HepG2 (cell line): ENCODE measurements around the gene MKRN2OS. TPM values are rescaled to one million over a fixed set of nuclear protein-coding genes. Genes with fewer than 3 reads are reported as not detected.

Experiments
- ARNT ChIP-seq: fragments of 450-650 bp; IDR thresholded peaks from 2 replicates; pipeline ENCODE4 v1.6.1; 2017
- BATF2 ChIP-seq: sonication (generic); formaldehyde crosslinking; IDR thresholded peaks from 2 replicates; pipeline ENCODE4 v1.8.0; 2022; ENCODE audit warnings: mild to moderate bottlenecking, missing genetic modification reagents, moderate library complexity
- FOXP1 ChIP-seq, 2 experiments: fragments of 450-650 bp in 1 of 2; IDR thresholded peaks; 2 replicates each; pipeline ENCODE4 v1.6.1; 2017 to 2018; ENCODE audit warnings: antibody characterized with exemption in 1 of 2
- HMG20B ChIP-seq: conservative IDR thresholded peaks from 2 replicates; pipeline ENCODE4 v1.6.1; 2016; ENCODE audit warnings: missing genetic modification reagents, missing compliant biosample characterization
- KLF11 ChIP-seq: IDR thresholded peaks from 2 replicates; pipeline ENCODE4 v1.6.1; 2016; ENCODE audit warnings: missing compliant biosample characterization
- MTF1 ChIP-seq: sonication (generic); formaldehyde crosslinking; IDR thresholded peaks from 2 replicates; pipeline ENCODE4 v1.5.0; 2020; ENCODE audit warnings: missing genetic modification reagents
- TCF7 ChIP-seq: sonication (generic); IDR thresholded peaks from 2 replicates; pipeline ENCODE4 v1.6.1; 2016; ENCODE audit warnings: antibody characterized with exemption, low read depth
- TFDP2 ChIP-seq: sonication (generic); formaldehyde crosslinking; IDR thresholded peaks from 2 replicates; pipeline ENCODE4 v1.4.0; 2020; ENCODE audit warnings: missing genetic modification reagents
- TMF1 ChIP-seq: sonication (generic); formaldehyde crosslinking; IDR thresholded peaks from 2 replicates; pipeline ENCODE4 v1.8.1; 2022; ENCODE audit warnings: low read depth, missing genetic modification reagents
- ZBTB3 ChIP-seq: sonication (generic); formaldehyde crosslinking; IDR thresholded peaks from 2 replicates; pipeline ENCODE4 v1.4.0; 2020; ENCODE audit warnings: low read depth, mild to moderate bottlenecking, moderate library complexity, missing genetic modification reagents, borderline replicate concordance
- ZKSCAN5 ChIP-seq: sonication (generic); formaldehyde crosslinking; IDR thresholded peaks from 2 replicates; pipeline ENCODE4 v1.5.1; 2020; ENCODE audit warnings: mild to moderate bottlenecking, missing genetic modification reagents
- ZNF101 ChIP-seq: sonication (generic); formaldehyde crosslinking; IDR thresholded peaks from 2 replicates; pipeline ENCODE4 v1.4.0; 2020; ENCODE audit warnings: mild to moderate bottlenecking, low read depth, missing genetic modification reagents, borderline replicate concordance
- ZNF256 ChIP-seq: sonication (generic); formaldehyde crosslinking; conservative IDR thresholded peaks from 2 replicates; pipeline ENCODE4 v1.4.0; 2020; ENCODE audit warnings: missing genetic modification reagents
- ZNF275 ChIP-seq: sonication (generic); formaldehyde crosslinking; IDR thresholded peaks from 2 replicates; pipeline ENCODE4 v1.8.0; 2022; ENCODE audit warnings: missing genetic modification reagents, mild to moderate bottlenecking, inconsistent platforms, borderline replicate concordance
- ZNF460 ChIP-seq: sonication (generic); formaldehyde crosslinking; IDR thresholded peaks from 2 replicates; pipeline ENCODE4 v1.5.1; 2020; ENCODE audit warnings: missing genetic modification reagents, mild to moderate bottlenecking, borderline replicate concordance
- ZNF552 ChIP-seq: sonication (generic); formaldehyde crosslinking; IDR thresholded peaks from 2 replicates; pipeline ENCODE4 v1.9.0; 2022; ENCODE audit warnings: missing genetic modification reagents, mild to moderate bottlenecking, borderline replicate concordance
- polyA plus RNA-seq, 8 experiments: library from polyadenylated mRNA; depleted of rRNA in 3 of 8; stranded (reverse) in 7 of 8; unstranded in 1 of 8; fragments of >200 nt; fragmentation: Illumina TruSeq in 4 of 8; extraction: Trizol in 4 of 8; gene quantifications; 2 replicates each; pipeline versions ENCODE4 v1.2.1 to v1.2.3, GENCODE V29; 2011 to 2016; ENCODE audit warnings: low read depth in 4 of 8, missing spikeins in 1 of 8, mixed read lengths in 1 of 8; ENCODE audit not compliant: insufficient read depth in 1 of 8
- total RNA-seq, 5 experiments: library from RNA; depleted of rRNA; stranded (reverse); fragments of >200 nt; fragmentation: Illumina TruSeq; extraction: Trizol; gene quantifications; 2 replicates each; pipeline ENCODE4 v1.2.3, GENCODE V29; 2016; ENCODE audit warnings: low read depth in 1 of 5
- TF ChIP-seq, protein P1 (sequence below): sonication (generic); formaldehyde crosslinking; IDR thresholded peaks from 2 replicates; pipeline ENCODE4 v1.4.0; 2020; ENCODE audit warnings: missing genetic modification reagents, borderline replicate concordance

Gene MKRN2OS
- total and polyA plus RNA-seq, 2 of the 13 experiments (the other 11 are each of a cell fraction or from before 2014, with no cell fraction given), result not detected

- TF ChIP-seq, protein P1, sequence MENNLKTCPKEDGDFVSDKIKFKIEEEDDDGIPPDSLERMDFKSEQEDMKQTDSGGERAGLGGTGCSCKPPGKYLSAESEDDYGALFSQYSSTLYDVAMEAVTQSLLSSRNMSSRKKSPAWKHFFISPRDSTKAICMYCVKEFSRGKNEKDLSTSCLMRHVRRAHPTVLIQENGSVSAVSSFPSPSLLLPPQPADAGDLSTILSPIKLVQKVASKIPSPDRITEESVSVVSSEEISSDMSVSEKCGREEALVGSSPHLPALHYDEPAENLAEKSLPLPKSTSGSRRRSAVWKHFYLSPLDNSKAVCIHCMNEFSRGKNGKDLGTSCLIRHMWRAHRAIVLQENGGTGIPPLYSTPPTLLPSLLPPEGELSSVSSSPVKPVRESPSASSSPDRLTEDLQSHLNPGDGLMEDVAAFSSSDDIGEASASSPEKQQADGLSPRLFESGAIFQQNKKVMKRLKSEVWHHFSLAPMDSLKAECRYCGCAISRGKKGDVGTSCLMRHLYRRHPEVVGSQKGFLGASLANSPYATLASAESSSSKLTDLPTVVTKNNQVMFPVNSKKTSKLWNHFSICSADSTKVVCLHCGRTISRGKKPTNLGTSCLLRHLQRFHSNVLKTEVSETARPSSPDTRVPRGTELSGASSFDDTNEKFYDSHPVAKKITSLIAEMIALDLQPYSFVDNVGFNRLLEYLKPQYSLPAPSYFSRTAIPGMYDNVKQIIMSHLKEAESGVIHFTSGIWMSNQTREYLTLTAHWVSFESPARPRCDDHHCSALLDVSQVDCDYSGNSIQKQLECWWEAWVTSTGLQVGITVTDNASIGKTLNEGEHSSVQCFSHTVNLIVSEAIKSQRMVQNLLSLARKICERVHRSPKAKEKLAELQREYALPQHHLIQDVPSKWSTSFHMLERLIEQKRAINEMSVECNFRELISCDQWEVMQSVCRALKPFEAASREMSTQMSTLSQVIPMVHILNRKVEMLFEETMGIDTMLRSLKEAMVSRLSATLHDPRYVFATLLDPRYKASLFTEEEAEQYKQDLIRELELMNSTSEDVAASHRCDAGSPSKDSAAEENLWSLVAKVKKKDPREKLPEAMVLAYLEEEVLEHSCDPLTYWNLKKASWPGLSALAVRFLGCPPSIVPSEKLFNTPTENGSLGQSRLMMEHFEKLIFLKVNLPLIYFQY, result peak; percentile 43; the same call in 1 of the 2 replicates
- TF ChIP-seq TFDP2 (CRISPR knock-in tag), result peak; percentile 70
- no peak for TF ChIP-seq KLF11 (CRISPR knock-in tag)
- no peak; the same call in 1 of the 2 replicates for TF ChIP-seq ZNF460 (CRISPR knock-in tag)
- TF ChIP-seq ZNF552 (CRISPR knock-in tag), result peak; percentile 78; the same call in 1 of the 2 replicates
- TF ChIP-seq MTF1 (CRISPR knock-in tag), result no peak
- no peak for TF ChIP-seq BATF2 (CRISPR knock-in tag)
- TF ChIP-seq ZBTB3, result no peak
- 0 out of 2 replicates have a peak, but pooled peaks have one; percentile 82 for TF ChIP-seq TMF1 (CRISPR knock-in tag)
- no peak for TF ChIP-seq HMG20B (CRISPR knock-in tag)
- TF ChIP-seq ZNF275, result 0 out of 2 replicates have a peak, but pooled peaks have one; percentile 48
- 0 out of 2 replicates have a peak, but pooled peaks have one; percentile 51 for TF ChIP-seq ZNF256 (CRISPR knock-in tag)
- TF ChIP-seq TCF7, result no peak
- no peak for TF ChIP-seq ZKSCAN5 (CRISPR knock-in tag)
- 0 out of 2 replicates have a peak, but pooled peaks have one; percentile 60 for TF ChIP-seq ZNF101 (CRISPR knock-in tag)
- no peak for TF ChIP-seq FOXP1 (IDR thresholded peaks at IDR 0.05)
- no peak for TF ChIP-seq FOXP1 (CRISPR knock-in tag; IDR thresholded peaks at IDR 0.05)
- TF ChIP-seq ARNT, result no peak
Measured at GRCh38 chr3:12556690-12557472, 11.6 kb upstream of the MKRN2OS start, which contains the start of gene MKRN2 (continued).
